PC-3 (cell line): ENCODE data around the gene GOLGA1.

ENCODE experiments used
- CTCF ChIP-seq: fragments of 300-600 bp; sonication (generic); conservative IDR thresholded peaks from 2 replicates; pipeline ENCODE4 v1.5.1; 2017; ENCODE audit warnings: antibody characterized with exemption, low read depth, mild to moderate bottlenecking, low read length
- EZH2 ChIP-seq: fragments of 300-600 bp; sonication (generic); IDR thresholded peaks from one replicate; pipeline ENCODE4 v1.6.1; 2017; ENCODE audit warnings: antibody characterized with exemption, mild to moderate bottlenecking, low read length; ENCODE audit not compliant: unreplicated experiment

- TF ChIP-seq CTCF, result no peak
- TF ChIP-seq EZH2, result no peak
Observed at GRCh38 chr9:124879226-124879625, 61.7 kb downstream of the GOLGA1 start.
